Measurements from ENCODE around the gene NXN.

NXN gene

DNA sequence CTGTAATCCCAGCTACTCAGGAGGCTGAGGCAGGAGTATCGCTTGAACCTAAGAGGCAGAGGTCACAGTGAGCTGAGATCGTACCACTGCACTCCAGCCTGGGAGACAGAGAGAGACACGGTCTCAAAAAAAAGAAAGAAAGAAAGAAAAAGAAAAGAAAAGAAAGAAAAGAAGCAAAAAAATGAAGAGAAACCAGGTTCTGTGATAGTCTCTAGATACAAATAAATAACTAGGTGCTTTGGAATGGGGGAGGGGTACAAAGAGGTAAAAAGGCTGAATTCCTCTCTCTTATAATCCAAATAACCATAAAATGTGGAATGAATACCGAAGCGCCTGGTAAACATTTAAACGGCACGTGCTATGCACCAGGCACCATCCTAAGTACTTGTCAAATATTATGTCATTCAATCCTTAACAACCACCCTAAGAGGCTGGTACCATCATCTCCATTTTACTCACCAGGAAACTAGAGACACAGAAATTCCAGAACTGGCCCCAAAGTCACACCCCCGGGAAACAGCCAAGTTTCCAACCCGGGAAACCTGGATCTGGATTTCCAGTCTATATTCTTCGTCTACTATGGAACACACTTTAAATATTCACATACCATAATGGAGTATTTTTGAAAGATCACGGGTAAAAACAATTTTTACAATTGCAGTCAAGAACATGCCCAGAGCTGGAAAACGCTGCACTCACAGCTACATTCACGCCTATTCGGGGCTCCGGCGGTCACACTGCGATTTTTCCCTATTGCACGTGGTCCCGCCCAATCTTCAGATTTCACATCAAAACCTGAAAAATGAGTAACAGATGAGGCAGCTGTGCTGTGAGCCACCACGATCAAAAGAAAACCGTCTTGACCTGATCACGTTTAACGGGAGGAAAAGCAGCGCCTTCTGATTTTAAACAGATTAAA lies 10.5 kb downstream of the NXN start:
- no peak overlapping the region for H3K27ac ChIP-seq
- no peak for TF ChIP-seq ZFX (IDR thresholded peaks at IDR 0.05)
- TF ChIP-seq, protein P1, sequence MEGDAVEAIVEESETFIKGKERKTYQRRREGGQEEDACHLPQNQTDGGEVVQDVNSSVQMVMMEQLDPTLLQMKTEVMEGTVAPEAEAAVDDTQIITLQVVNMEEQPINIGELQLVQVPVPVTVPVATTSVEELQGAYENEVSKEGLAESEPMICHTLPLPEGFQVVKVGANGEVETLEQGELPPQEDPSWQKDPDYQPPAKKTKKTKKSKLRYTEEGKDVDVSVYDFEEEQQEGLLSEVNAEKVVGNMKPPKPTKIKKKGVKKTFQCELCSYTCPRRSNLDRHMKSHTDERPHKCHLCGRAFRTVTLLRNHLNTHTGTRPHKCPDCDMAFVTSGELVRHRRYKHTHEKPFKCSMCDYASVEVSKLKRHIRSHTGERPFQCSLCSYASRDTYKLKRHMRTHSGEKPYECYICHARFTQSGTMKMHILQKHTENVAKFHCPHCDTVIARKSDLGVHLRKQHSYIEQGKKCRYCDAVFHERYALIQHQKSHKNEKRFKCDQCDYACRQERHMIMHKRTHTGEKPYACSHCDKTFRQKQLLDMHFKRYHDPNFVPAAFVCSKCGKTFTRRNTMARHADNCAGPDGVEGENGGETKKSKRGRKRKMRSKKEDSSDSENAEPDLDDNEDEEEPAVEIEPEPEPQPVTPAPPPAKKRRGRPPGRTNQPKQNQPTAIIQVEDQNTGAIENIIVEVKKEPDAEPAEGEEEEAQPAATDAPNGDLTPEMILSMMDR (conservative IDR thresholded peaks at IDR 0.05): no peak

DNA sequence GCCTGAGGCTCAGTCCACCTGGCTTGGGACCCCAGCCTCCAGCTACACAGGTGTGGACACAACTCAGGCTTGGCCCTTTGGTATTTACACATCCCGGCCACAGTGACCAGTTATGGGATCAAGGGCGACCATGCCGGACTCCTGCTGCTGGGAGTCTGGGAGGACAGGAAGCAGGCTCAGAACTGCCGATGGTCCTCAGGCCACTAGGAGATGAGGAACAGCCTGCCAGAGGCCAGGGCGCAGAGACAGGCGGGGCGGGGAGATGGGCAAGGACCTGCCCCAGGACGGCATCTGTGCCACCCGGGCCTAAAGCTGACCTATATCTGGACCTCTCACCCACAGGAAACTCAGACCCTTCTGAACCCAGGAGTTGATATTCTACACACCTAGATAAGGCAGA lies 12.5 kb downstream of the NXN start:
- TF ChIP-seq, protein P1 (conservative IDR thresholded peaks at IDR 0.05): no peak
- no peak for TF ChIP-seq ZFX (IDR thresholded peaks at IDR 0.05)
- no peak overlapping the region for H3K27ac ChIP-seq

- no peak overlapping the region for H3K27ac ChIP-seq
Observed at GRCh38 chr17:965311-965989, 14.1 kb downstream of the NXN start.

DNA sequence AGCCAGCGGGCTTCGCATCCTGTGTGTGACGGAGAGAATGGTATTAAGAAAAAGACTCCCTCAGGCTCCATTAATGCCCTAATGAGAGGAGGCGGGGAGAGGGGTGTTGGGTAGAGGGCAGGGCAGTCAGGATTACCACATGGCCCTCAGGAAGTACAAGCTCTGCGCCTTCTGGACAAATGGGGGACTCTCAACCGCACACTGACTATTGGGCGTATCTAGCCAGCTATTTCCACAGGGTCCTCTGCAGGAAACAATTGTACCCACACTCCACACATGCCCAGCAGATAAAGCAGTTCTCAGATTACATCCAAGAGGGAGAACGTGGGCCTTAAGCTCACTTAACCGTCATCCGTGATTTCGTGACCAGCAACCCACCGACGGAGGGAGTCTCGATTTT lies 14.7 kb downstream of the NXN start:
- TF ChIP-seq, protein P1 (conservative IDR thresholded peaks at IDR 0.05): no peak
- TF ChIP-seq ZFX (IDR thresholded peaks at IDR 0.05): no peak
- no peak overlapping the region for H3K27ac ChIP-seq

More at GRCh38 chr17:965311-965989, 14.1 kb downstream of the NXN start:
- TF ChIP-seq, protein P1 (conservative IDR thresholded peaks at IDR 0.05): no peak
- no peak for TF ChIP-seq ZFX (IDR thresholded peaks at IDR 0.05)

- no peak for TF ChIP-seq ZFX (IDR thresholded peaks at IDR 0.05)
- TF ChIP-seq, protein P1 (conservative IDR thresholded peaks at IDR 0.05): no peak
- H3K27ac ChIP-seq: no peak overlapping the region
Observed at GRCh38 chr17:962670-963069, 16.9 kb downstream of the NXN start.

- TF ChIP-seq, protein P1 (conservative IDR thresholded peaks at IDR 0.05): no peak
- TF ChIP-seq ZFX (IDR thresholded peaks at IDR 0.05): no peak
Observed at GRCh38 chr17:962166-962565, 17.4 kb downstream of the NXN start.

More at GRCh38 chr17:962166-962565, 17.4 kb downstream of the NXN start:
- H3K27ac ChIP-seq: no peak overlapping the region

All from C4-2B (cell line).